OCI-LY1 (cell line): ENCODE results near the gene MAP9.
"Not testable (repeated sequence)": the region's sequence is repeated elsewhere in the genome, so short reads cannot be mapped to it uniquely, and the experiment has no call there.

ENCODE experiments used
- EZH2 ChIP-seq: fragments of 200-600 bp; sonication (generic), shearing (Covaris generic); IDR thresholded peaks from 2 replicates; pipeline ENCODE4 v1.8.0; 2017; ENCODE audit warnings: borderline replicate concordance, mixed run types, mild to moderate bottlenecking, antibody characterized with exemption, low read length, moderate library complexity, mixed read lengths
- TF ChIP-seq, protein P1 (sequence below): fragments of 200-600 bp; sonication (generic), shearing (Covaris generic); IDR thresholded peaks from 2 replicates; pipeline ENCODE4 v1.5.1; 2017; ENCODE audit warnings: mild to moderate bottlenecking, antibody characterized with exemption, low read length, moderate library complexity, mixed read lengths

DNA sequence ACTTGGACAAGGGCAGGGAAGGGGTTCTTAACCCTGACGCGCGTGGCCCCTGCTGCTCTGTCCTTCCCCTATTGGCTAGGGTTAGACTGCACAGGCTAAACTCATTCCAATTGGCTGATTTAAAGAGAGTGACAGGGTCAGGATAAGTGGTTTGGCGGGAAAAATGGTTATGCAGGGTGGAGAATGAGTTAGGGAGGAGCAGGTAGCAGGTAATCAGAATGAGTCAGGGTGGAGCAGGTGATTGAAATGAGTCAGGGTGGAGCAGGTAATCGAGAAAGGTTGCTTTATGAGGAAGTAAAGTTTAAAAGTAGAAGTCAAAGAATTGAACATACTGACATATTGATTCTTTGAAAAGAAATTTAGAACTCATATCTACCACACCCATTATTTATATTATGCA lies 64.7 kb downstream of the MAP9 start:
- TF ChIP-seq EZH2, result not testable (repeated sequence)
- TF ChIP-seq, protein P1, sequence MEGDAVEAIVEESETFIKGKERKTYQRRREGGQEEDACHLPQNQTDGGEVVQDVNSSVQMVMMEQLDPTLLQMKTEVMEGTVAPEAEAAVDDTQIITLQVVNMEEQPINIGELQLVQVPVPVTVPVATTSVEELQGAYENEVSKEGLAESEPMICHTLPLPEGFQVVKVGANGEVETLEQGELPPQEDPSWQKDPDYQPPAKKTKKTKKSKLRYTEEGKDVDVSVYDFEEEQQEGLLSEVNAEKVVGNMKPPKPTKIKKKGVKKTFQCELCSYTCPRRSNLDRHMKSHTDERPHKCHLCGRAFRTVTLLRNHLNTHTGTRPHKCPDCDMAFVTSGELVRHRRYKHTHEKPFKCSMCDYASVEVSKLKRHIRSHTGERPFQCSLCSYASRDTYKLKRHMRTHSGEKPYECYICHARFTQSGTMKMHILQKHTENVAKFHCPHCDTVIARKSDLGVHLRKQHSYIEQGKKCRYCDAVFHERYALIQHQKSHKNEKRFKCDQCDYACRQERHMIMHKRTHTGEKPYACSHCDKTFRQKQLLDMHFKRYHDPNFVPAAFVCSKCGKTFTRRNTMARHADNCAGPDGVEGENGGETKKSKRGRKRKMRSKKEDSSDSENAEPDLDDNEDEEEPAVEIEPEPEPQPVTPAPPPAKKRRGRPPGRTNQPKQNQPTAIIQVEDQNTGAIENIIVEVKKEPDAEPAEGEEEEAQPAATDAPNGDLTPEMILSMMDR, result not testable (repeated sequence)
